ENCODE data around the gene PYGO2.
"Not testable (repeated sequence)": the region's sequence is repeated elsewhere in the genome, so short reads cannot be mapped to it uniquely, and the experiment has no call there.

PYGO2 gene

DNA sequence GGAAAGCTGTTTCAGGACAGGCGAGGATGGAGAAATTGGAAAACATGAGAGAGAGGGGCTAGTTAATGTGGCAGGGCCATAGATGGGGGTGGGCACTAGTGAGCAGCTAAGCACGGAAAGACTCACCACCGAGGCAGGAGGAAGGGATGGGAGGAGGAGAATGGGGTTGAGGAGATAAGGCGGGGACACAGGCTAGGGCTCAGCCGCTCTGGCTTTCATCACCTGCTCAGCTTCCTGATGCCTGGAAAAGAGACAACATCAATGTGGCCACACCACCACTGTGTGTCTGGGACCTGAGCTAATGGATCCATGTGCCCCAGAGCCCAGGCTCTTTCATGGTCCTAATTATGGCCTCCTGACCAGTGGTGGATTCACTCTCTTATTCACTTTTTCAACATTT is 52.6 kb downstream of the PYGO2 start:
- no peak for DNase-seq (ENCODE audit: low spot score)

DNA sequence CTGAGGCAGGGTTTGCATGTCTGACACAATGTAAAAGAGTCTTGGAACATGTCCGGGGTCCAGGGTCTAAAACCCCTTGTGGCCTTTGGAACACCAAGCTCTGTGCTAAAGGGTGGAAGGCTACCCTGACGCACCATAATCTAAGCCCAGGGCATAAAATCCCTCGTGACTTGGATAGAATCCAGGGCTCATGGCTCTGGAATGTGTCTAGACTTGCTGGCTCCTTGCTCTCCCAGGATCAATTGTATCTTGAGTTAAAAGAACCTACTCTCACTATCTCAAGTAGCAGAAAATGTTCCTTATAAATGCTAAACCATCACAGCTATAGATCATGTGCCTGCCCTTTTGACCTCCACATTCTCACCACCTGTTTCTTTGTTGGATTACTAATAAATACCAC is 53.5 kb downstream of the PYGO2 start:
- not testable (repeated sequence) for DNase-seq (ENCODE audit: low spot score)

Data from HuH-7 (cell line).